ENCODE measurements around the gene SOX12.

The SOX12 gene

DNA sequence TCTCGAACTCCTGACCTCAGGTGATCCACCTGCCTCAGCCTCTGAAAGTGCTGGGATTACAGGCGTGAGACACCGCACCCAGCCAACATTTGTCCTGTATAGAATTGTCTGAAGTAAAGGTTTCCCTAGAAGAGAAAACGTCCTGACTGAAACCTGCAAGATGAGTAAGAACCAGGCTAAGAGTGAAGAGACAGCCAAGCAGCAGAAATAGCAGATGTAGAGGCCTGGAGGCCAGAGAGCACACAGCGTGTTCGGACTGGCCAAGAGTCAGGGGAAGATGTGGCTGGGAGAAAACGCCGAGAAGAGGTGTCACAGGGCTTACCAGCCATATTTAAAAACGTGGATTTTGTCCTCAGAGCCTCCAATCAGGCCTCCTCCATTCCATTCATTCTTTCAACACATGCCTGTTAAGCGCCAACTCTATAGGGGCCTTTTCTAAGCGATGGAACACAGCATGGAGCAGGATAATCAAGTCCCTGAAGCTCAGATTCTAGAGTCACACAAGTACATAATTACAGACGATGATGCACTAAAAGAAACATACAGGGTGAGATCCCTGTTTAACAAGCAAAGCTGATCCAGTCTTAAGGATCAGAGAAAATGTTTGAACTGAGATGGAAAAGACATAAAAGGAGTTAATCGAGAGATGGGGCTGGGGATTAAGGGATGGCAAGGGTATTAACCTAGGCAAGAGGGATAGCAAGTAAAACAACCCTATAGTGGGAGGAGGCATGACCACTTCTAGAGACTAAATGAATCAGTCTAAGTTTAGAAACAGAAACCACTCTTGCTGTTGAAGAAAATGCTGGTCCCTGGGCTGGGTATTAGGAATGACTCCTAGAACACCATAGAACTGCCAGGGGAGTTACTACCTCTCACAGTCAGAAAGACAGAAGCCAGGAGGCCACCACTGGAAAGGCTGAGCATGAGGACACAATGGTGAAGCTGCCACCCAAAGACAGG, 23.2 kb upstream of the SOX12 start:
- no peak for DNase-seq (ENCODE audit: low spot score)

DNA sequence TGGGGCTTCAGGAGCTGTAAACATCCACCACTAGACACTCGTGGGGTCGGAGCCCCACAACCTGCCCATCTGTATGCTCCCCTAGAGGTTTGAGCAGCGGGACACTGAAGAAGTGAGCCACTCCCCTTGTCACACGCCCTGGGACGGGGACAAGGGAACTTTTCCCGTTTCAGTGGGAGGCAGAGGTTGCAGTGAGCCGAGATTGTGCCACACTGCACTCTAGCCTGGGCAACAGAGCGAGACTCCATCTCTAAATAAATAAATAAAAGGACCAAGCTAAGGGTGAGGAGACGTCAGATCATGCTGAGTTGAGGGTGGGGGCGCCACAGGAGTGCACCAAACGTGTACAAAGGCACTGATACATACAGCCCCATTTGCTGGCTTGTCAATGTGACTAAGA, 19.6 kb upstream of the SOX12 start:
- no peak for DNase-seq (ENCODE audit: low spot score)

- DNase-seq (ENCODE audit: low spot score) = no peak
Measured at GRCh38 chr20:308427-309038, 16.8 kb upstream of the SOX12 start.

GRCh38 chr20:309306-309840, 16.0 kb upstream of the SOX12 start:
- no peak for DNase-seq (ENCODE audit: low spot score)

DNA sequence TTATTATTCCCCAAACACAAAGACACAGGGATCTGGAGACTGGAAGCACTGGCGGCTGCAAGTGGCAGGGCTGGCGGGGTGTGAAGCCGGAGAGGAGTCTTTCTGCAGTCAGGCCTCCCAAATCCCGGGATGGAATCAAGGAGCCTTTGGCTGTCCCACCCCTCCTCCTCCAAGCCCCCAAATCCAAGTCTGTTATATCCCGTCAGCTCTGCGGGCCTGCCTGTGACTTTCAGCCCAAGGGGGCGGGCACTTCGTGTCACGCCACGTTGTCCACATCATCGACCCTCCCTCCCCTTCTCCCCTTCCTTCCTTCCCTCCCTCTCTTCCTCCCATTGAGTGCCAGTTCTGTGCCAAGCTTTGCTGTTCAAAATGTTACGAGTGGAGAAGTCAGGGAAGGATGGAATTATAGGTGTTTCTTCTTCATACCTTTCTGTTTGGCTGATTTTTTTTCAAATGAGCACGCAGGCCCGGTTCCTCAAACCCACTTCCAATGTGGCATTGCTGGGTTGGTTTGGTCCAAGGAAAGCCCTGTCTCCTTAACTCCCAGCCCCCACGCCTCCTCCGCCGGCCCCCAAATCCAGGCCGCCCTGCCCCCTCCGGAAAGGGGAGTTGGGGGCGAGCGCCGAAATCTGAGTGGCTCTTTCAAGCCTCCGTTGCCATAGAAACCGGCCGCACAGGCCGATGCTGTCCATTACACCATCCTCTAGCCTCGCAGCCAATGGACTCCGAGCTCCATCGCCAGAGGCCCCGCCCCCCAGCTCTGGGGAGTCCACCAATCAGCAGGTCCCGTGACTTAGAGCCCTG, 15.3 kb upstream of the SOX12 start:
- peak; percentile 99 for DNase-seq (ENCODE audit: low spot score)

DNA sequence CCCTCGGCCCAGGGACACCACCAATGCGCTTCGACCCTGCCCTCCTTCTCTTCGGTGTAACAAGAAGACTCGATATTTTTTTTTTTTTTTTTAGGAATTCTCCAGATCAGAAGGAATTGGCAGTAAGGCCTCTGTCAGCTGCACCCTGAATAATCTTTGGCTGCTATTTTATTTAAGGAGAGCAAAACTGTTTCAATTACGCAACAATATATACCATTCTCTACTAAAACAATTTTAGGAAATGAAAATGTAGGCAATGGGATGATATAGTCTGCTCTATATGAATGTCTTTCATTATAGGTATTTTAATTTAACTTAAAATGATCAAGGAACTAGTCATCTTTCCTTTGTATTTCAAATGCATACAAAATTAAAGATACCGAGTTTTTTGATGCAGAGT, 14.7 kb upstream of the SOX12 start:
- DNase-seq (ENCODE audit: low spot score) = no peak

- DNase-seq (ENCODE audit: low spot score) = no peak
Measured at GRCh38 chr20:311609-312008, 13.7 kb upstream of the SOX12 start.

- no peak for DNase-seq (ENCODE audit: low spot score)
Measured at GRCh38 chr20:312067-312466, 13.3 kb upstream of the SOX12 start.

DNA sequence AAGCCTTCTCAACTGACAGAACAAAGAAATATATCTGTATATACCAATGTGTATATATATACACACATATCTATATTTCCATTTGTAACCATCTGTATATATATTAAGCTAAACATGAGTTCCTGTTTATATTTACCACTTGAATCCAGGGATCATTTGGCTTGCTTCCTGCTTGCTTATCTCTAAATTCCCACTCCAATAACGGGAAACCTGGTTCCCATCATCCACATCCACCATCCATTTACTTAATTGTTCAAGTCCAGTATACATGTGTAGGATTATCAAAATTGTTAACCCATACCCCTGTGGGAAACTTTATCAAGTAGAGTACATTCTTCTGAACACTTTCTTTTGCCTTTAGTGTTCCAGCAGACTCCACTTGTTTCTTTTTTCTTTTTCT, 12.5 kb upstream of the SOX12 start:
- no peak for DNase-seq (ENCODE audit: low spot score)

- no peak for DNase-seq (ENCODE audit: low spot score)
Measured at GRCh38 chr20:313402-313801, 11.9 kb upstream of the SOX12 start.

DNA sequence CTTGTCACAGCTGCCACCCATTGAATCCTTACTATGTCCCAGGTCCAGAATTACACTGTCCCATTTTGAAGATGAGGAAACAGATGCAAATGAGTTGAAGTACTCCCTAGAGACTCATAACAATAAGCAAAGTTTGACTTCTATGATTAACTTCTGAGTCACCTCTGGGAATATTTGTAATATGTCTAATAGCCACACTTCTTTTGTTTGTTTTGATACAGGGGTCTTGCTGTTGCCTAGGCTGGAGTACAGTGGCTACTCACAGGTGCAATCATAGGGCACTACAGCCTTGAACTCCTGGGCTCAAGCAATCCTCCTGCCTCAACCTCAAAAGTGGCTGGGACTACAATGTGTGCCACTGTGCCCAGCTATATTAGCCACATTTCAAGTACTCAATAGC, 11.4 kb upstream of the SOX12 start:
- no peak for DNase-seq (ENCODE audit: low spot score)

DNA sequence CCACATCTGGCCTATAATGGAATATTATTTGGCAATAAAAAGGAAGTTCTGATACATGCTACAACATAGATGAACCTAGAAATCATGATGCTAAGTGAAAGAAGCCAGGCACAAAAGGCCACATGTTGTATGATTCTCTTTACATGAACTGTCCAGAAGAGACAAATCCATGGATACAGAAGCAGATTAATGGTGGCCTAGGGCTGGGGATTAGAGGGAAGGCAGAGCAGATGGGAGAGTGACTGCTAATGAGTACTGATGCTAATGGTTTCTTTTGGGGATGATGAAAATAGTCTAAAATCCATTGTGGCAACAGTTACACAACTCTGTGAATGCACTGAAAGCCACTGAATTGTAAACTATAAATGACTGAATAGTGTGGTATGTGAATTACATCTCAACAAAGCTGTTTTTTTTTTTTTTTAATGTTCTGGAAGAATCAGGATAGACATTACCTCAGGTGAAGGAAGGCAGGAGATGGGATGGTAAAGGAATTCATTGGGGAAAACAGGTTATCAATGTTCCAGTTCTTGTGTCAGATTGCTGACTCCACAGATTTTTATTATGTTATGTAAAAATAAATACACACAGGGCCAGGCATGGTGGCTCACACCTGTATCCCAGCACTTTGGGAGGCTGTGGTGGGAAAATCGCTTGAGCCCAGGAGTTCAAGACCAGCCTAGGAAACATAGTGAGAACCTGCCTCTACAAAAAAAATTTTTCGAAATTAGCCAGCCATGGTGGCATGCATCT, 8.9 kb upstream of the SOX12 start:
- DNase-seq (ENCODE audit: low spot score) = no peak

- peak; percentile 91 for DNase-seq (ENCODE audit: low spot score)
Measured at GRCh38 chr20:324177-325044, 941 bp upstream of the SOX12 start.

DNA sequence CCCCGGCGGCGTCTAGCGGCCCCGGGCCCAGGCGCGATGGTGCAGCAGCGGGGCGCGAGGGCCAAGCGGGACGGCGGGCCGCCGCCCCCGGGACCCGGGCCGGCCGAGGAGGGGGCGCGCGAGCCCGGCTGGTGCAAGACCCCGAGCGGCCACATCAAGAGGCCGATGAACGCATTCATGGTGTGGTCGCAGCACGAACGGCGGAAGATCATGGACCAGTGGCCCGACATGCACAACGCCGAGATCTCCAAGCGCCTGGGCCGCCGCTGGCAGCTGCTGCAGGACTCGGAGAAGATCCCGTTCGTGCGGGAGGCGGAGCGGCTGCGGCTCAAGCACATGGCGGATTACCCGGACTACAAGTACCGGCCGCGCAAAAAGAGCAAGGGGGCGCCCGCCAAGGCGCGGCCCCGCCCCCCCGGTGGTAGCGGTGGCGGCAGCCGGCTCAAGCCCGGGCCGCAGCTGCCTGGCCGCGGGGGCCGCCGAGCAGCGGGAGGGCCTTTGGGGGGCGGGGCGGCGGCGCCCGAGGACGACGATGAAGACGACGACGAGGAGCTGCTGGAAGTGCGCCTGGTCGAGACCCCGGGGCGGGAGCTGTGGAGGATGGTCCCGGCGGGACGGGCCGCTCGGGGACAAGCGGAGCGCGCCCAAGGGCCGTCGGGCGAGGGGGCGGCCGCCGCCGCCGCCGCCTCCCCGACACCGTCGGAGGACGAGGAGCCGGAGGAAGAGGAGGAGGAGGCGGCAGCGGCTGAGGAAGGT, 715 bp downstream of the SOX12 start:
- peak; percentile 63 for DNase-seq (ENCODE audit: low spot score)

DNA sequence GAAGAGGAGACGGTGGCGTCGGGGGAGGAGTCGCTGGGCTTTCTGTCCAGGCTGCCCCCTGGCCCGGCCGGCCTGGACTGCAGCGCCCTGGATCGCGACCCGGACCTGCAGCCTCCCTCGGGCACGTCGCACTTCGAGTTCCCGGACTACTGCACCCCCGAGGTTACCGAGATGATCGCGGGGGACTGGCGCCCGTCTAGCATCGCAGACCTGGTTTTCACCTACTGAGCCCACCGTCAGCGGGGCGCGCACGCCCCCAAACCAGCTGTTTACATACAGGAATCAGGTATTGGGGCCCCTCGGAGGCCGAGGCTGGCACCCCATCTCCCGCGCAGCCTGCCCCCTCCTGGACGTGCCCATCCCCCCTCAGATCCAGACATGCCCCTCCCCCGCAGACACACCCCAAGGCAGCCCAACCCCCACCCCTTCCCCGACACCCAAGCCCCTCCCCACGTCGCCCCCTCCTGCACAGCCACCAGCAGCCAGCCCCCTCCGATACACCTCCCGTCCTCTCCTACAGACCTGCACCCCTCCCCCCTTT, 1.4 kb downstream of the SOX12 start:
- DNase-seq (ENCODE audit: low spot score) = no peak

DNA sequence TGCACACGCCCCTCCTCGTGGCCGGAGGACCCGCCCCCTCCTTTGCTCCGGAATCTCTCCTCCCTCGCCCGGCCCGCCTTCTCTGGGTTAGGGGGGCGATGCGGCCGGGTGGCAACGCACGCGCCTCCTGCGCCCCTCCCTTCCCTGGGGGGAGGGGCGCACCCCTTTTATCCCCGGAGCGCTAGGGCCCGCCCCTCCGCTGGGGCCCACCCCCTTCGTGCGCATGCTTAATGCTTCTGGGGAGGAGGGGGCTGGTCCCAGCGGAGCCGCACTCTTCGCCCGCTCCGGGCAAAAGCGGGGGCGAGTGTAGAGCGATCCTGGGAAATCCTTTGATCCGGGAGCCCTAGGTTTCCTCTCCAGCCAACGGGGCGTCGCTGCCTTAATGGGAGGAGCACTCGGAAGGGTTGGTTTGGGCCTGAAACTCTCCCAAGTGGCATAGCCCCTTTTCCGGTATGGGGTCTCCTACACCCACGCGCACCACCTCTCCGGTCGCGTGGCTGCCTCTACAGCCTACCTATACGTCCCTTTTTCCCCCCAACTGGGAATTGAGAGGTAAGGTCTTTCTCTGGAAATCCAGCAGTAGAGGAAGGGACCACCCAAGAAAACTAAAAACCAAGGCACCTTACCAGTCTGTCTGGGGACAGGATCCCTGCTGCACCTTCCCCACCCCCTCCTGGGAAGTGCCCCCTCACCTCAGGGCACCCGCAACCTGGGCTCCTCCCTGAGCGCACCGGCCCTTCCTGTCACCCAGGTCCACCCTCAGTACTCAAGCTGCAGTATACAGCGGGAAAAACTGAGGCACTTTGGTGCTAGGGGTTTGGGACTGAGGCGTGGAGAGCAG, 2.1 kb downstream of the SOX12 start:
- peak; percentile 91 for DNase-seq (ENCODE audit: low spot score)

GRCh38 chr20:328027-328974, 2.9 kb downstream of the SOX12 start:
- DNase-seq (ENCODE audit: low spot score) = no peak

Data from hepatic stellate cell (primary cell).